K562 (cell line): ENCODE results near the gene OR2S2. TPM values are rescaled to one million over a fixed set of nuclear protein-coding genes. Genes with fewer than 3 reads are reported as not detected.

Source experiments
- CBFA2T2 ChIP-seq: fragments of 450-650 bp; conservative IDR thresholded peaks from 2 replicates; pipeline ENCODE4 v1.6.1; 2017; ENCODE audit warnings: mild to moderate bottlenecking
- CREB3 ChIP-seq: fragments of 450-650 bp; conservative IDR thresholded peaks from 2 replicates; pipeline ENCODE4 v1.6.1; 2016; ENCODE audit warnings: missing genetic modification characterization, low read depth, mild to moderate bottlenecking, missing compliant biosample characterization, moderate library complexity
- DPF2 ChIP-seq: fragments of 450-650 bp; IDR thresholded peaks from 2 replicates; pipeline ENCODE4 v1.6.1; 2016
- EP400 ChIP-seq: fragments of 450-650 bp; IDR thresholded peaks from 2 replicates; pipeline ENCODE4 v1.6.1; 2017; ENCODE audit warnings: antibody characterized with exemption, mild to moderate bottlenecking, moderate library complexity
- MEIS2 ChIP-seq: fragments of 450-650 bp; IDR thresholded peaks from 2 replicates; pipeline ENCODE4 v1.6.1; 2014; ENCODE audit warnings: mild to moderate bottlenecking; ENCODE audit not compliant: partially characterized antibody
- NBN ChIP-seq: fragments of 450-650 bp; IDR thresholded peaks from 2 replicates; pipeline ENCODE4 v1.6.1; 2016; ENCODE audit warnings: low read depth, mild to moderate bottlenecking
- NCOR1 ChIP-seq: fragments of 450-650 bp; IDR thresholded peaks from 2 replicates; pipeline ENCODE4 v1.6.1; 2016; ENCODE audit warnings: mild to moderate bottlenecking, moderate library complexity
- NEUROD1 ChIP-seq: fragments of 150-350 bp; IDR thresholded peaks from 2 replicates; pipeline ENCODE4 v1.6.1; 2014; ENCODE audit warnings: borderline replicate concordance, low read length, low read depth; ENCODE audit not compliant: partially characterized antibody
- PKNOX1 ChIP-seq: fragments of 450-650 bp; IDR thresholded peaks from 2 replicates; pipeline ENCODE4 v1.6.1; 2016
- RHOXF2B ChIP-seq: fragments of 250-450 bp; sonication (Bioruptor Pico); conservative IDR thresholded peaks from 2 replicates; pipeline ENCODE4 v1.5.1; 2021
- SFPQ ChIP-seq: fragments of 200-400 bp; formaldehyde crosslinking; IDR thresholded peaks from 2 replicates; pipeline ENCODE4 v1.6.1; 2017; ENCODE audit warnings: mild to moderate bottlenecking, low read depth, low read length, moderate library complexity
- SMARCA4 ChIP-seq: fragments of 450-650 bp; IDR thresholded peaks from 2 replicates; pipeline ENCODE4 v1.6.1; 2016
- SOX6 ChIP-seq: fragments of 450-650 bp; IDR thresholded peaks from 2 replicates; pipeline ENCODE4 v1.6.1; 2014; ENCODE audit warnings: mild to moderate bottlenecking
- TCF3 ChIP-seq: sonication (generic); formaldehyde crosslinking; IDR thresholded peaks from 2 replicates; pipeline ENCODE4 v1.4.0; 2020; ENCODE audit warnings: mild to moderate bottlenecking, missing genetic modification reagents
- ZKSCAN8 ChIP-seq: fragments of 200-800 bp; sonication (Bioruptor generic); IDR thresholded peaks from 2 replicates; pipeline ENCODE4 v1.6.1; 2016; ENCODE audit warnings: missing genetic modification characterization, missing compliant biosample characterization
- ZNF639 ChIP-seq, 2 experiments: fragments of 200-800 bp in 1 of 2; sonication (Bioruptor generic) in 1 of 2; sonication (generic) in 1 of 2; formaldehyde crosslinking in 1 of 2; IDR thresholded peaks in 1 of 2; conservative IDR thresholded peaks in 1 of 2; 2 replicates each; pipeline versions ENCODE4 v1.5.0 to v1.6.1; 2016 to 2020; ENCODE audit warnings: missing compliant biosample characterization in 1 of 2, missing genetic modification characterization in 1 of 2, missing genetic modification reagents in 1 of 2
- polyA plus RNA-seq, 8 experiments: library from polyadenylated mRNA; depleted of rRNA in 4 of 8; stranded (reverse) in 5 of 8; unstranded in 3 of 8; fragments of >200 nt; fragmentation: Nextera tagmentation in 2 of 8; fragmentation: Illumina TruSeq in 1 of 8; extraction: Ambion mirVana in 2 of 8; extraction: Trizol in 1 of 8; gene quantifications; 2 replicates each; pipeline versions ENCODE4 v1.2.1 to v1.2.3, GENCODE V29; 2011 to 2014; ENCODE audit warnings: inconsistent platforms in 1 of 8, missing spikeins in 1 of 8
- total RNA-seq, 7 experiments: library from RNA; depleted of rRNA in 6 of 7; stranded (reverse); fragments of >200 nt in 6 of 7; fragmentation: Illumina TruSeq in 2 of 7; extraction: Trizol in 2 of 7; gene quantifications; 2 replicates each; pipeline versions ENCODE4 v1.2.1 to v1.2.3, GENCODE V29; 2011 to 2021; ENCODE audit warnings: low replicate concordance in 1 of 7

The OR2S2 gene
- total and polyA plus RNA-seq, 9 of the 15 experiments (the other 6 are each of a cell fraction or from before 2014, with no cell fraction given): not detected

- TF ChIP-seq SFPQ (no peak), CREB3 (tag) (no peak), ZNF639 (CRISPR knock-in tag; conservative IDR thresholded peaks at IDR 0.05 in 1 of 2, IDR thresholded peaks at IDR 0.05 in 1 of 2) (peak in 1 of 2 experiments; percentile 69; a peak in 2 of 4 replicates), ZKSCAN8 (peak; percentile 29; the same call in 1 of the 2 replicates), SMARCA4 (peak; percentile 97), PKNOX1 (peak; percentile 66; the same call in 1 of the 2 replicates), DPF2 (peak; percentile 98), MEIS2 (peak; percentile 72), TCF3 (peak; percentile 85), NBN (peak; percentile 37; the same call in 1 of the 2 replicates), EP400 (peak; percentile 51), SOX6 (peak; percentile 47), NCOR1 (peak; percentile 70), CBFA2T2 (peak; percentile 77), NEUROD1 (peak; percentile 78), RHOXF2B (CRISPR knock-in tag) (no peak)
These were observed 33.8 kb downstream of the OR2S2 start (continued) for GRCh38 chr9:35923927-35924763.
